ENCODE data around the gene TIRAP.
"Not testable (repeated sequence)": the region's sequence is repeated elsewhere in the genome, so short reads cannot be mapped to it uniquely, and the experiment has no call there.

The TIRAP gene

GRCh38 chr11:126288237-126288636 is 5.3 kb downstream of the TIRAP start:
- DNase-seq: no peak

GRCh38 chr11:126290887-126291286 is 8.0 kb downstream of the TIRAP start:
- DNase-seq: no peak

DNA sequence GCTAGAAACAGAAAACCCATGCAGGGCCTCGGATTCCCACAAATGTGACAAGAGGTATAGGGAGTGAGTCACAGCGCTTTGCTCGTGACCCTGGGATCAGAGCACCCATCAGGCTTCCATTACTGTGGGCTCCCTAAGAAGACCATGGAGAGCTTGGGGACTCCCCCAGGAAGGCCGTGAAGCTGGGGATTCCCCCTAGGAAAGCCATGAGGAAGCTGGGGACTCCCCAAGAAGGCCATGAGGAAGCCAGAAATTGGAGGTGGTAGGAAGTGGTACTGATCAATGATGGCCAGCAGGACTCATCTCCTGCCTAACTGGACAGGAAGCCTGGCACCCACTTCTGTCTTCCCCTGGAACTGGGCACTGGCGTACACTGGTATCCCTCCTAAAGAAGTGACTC is 10.8 kb downstream of the TIRAP start:
- DNase-seq: no peak

DNA sequence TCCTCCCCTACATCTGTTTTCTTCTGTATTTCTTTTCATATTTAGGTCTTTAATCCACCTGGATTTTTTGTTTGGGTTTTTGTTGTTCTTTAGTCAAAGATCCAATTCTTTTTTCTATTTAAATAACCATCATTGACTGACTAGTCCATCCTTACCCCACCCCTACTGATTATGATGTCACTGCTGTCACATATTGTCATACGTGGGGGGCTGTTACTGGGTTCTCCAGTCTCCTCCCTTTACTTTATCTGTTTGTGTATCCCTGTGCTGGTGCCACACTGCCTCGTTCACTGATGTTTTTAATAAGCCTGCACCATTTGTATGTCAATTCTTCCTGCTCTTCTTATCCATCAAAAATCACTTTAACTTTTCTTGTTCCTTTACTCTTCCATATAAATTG is 14.1 kb downstream of the TIRAP start:
- no peak for DNase-seq

GRCh38 chr11:126303623-126304456 is 20.9 kb downstream of the TIRAP start, which contains the start of gene DCPS:
Gene DCPS, plus strand, starts transcription at chr11:126304060. Its CDS starts 21 bp downstream, at chr11:126304081.
- peak; percentile 87 for DNase-seq

- DNase-seq: no peak
These were observed 21.7 kb downstream of the TIRAP start for GRCh38 chr11:126304457-126305075.

GRCh38 chr11:126305699-126306098 is 22.8 kb downstream of the TIRAP start:
- no peak for DNase-seq

DNA sequence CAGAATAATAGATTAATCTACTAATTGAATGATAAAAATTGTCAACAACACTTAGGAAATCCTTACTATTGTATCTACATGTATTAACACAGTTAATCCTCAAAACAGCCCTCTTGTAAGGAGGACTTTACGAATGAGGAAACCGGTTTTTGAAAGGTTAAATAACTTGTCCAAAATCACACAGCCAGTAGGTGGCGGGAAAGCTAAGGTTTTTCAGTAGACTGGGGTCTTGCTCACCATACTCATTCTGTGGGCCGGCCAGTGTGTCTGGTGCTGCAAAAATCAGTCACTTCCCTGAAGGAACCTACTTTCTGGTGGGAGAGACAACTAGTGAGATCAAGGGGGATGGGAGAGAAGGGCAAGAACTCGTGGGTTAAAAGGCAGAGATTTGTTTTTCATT is 24.8 kb downstream of the TIRAP start:
- DNase-seq: peak; percentile 53

DNA sequence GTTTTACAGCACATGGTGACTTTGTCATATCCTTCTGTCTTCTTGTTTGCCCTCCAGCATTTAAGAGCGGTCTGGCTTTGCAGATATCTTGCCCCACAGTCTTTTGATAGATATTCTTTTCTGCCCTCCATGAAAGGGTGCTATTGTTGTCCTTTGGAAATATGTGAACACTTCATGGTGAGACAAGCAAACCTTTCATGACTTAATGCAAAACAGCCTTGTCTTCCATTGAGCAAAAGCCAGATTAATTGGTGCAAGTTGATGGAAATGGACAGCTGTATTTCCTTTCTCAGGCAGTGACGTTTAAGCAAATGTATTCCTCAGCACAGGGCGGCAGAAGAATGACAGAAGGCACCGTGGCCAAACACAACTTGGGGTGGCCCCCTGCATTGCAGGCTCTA is 25.4 kb downstream of the TIRAP start:
- DNase-seq: no peak

- not testable (repeated sequence) for DNase-seq
These were observed 25.9 kb downstream of the TIRAP start for GRCh38 chr11:126308771-126309170.

- peak; percentile 70 for DNase-seq
These were observed 27.5 kb downstream of the TIRAP start for GRCh38 chr11:126310200-126310991.

- DNase-seq: no peak
These were observed 28.1 kb downstream of the TIRAP start for GRCh38 chr11:126310992-126311310.

GRCh38 chr11:126311401-126312291 is 28.8 kb downstream of the TIRAP start:
- DNase-seq: no peak

DNA sequence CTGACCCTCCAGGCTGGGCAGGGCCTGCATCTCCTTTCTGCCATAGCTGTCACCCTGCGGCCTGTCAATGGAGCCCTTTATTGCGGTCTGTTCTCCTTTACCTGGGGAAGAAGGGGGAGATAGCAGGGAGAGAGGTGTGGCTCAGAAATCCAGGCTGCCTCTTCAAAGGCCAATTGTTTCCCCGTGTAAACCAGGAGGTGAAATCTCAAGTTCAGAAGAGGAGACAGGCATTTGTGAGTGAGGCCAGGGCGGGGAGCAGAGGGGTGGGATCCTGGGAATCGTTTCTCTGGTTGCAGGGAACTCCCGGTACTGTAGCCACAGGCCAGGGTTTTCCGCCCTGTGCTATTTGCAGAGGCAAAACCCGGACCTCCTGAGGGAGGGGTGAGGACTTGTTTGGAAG is 30.1 kb downstream of the TIRAP start:
- DNase-seq: no peak

DNA sequence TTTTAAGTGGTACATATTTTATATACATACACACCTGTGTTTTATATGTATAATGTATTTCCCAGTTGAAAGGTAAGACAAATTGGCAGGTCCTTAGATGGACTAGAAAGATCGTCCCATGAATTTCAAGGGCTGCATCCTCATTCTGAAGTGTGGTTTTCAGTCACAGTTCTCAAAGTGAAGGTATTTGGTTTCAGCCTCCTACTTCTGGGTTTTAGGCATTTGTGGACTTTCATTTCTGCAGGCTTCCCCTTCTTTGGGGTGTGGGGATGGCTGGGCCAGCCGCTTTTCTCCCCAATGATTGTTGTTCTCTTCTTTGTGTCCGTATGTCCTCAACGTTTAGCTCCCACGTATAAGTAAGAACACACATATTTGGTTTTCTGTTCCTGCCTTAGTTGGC is 30.9 kb downstream of the TIRAP start:
- no peak for DNase-seq

- no peak for DNase-seq
These were observed 34.5 kb downstream of the TIRAP start for GRCh38 chr11:126317432-126317755.

DNA sequence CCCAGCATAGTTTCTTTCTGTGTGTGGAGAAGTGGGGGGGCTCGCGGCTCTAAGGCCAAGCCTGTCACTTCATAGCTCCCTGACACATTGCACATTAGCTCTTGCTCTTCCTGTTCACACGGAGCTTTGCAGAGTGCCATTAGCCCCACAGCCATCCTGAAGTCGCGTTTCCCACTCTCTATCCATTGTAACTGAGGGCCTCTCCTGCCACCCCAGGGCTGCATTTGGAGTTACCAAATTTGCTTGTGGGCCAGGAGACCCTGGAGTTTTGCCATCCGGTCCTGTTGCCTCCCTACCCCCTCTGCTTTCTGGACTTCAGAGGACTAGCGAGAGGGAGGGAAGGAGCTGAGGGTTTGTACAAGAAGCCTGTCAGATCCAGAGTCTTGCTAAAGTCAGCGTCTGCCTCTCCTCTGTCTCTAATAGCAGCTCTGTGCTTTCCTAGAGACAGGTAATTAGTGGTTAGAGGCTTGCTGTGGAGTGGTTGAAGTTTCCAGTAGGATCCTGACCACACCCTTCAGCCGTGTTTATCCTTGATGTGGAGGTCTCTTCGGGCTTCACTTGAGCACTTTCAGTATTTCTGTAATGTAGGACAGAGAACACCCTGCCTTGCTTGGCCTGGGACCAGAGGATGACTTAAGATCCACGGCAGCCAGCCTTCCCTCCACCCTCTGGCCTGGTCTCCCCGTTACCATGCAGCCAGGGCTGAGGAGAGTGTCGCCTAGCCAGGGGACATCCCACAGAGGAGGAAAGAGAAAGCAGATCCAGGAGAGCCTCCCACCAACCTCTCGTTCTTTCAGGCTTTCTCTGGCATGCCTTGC is 35.1 kb downstream of the TIRAP start:
- DNase-seq: peak; percentile 86

DNA sequence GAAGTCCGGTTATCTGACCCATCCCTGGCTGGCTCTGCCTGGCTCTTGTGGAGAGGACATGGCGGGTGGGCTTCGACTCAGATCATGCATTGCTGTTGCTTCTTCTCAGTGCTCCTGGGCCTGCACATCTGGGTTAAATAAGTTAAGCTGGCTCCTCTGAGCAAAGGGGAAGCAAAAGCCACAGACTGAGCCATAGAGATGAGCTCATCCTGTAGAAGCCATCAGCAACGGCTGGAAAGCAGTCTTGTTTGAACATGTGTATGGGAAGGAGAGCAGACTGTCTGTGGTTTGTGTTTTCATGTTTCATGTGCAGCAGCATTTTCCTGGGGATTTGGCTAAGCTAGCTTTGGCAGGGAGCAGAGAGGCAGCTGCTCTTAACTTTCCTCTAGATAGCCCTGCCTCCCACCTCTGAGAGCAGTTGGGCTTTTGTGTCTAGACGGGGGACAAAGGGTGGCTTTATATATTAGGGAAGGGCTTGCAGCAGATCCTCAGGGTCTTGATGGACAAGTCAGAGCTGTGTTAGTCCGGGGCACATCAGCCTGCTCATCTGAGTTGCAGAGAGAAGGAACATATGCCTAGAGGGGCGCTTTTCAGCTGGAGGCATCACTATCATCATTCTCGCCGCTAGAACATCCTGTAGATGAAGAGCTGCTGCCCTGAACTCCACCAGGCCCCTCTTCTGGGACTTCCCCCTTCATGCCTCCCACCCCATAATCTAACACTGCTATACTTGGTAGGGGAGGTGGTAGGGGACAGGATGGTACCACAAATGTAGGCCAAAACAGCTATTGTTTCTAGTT is 35.9 kb downstream of the TIRAP start:
- DNase-seq: peak; percentile 97

DNA sequence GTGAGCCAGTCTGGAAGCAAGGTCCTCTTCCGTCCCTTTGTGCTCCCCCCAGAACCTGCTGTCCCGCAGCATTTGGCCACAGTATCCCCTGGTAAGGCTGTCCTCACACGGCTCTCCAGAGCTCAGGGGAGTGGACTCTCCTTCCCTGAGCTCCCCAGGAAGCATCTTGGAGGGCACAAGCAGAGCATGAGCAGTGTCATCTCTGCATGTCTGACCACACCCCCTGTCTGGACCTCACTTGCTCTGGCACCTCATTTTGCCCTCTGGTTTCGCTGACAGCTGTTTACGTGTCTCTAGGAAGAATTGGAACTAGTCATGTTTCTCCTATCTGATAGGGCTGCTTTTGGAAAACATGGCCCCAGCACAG is 36.5 kb downstream of the TIRAP start:
- no peak for DNase-seq

DNA sequence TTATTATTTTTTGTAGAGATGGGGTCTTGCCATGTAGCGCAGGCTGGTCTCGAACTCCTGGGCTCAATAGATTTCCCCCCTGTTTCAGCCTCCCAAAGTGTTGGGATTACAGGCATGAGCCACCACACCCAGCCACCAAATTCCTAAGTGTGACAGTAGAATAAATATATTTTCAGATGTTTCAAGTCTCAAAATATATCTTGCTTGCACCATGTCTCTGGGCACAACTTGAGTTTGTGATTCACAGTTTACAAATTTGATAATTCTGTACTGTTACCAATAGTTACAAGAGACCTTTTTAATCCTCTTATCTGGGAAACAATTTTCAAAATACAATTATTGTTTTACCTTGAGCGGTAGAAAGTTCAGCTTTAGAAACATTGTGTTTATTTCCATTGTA is 40.1 kb downstream of the TIRAP start:
- no peak for DNase-seq

Measured in fibroblast of skin of right quadriceps (primary cell).